ENCODE data around the gene NRK. TPM values are rescaled to one million over a fixed set of nuclear protein-coding genes. Genes with fewer than 3 reads are reported as not detected.

Gene NRK
- total and polyA plus RNA-seq, 9 of the 15 experiments (the other 6 are each of a cell fraction or from before 2014, with no cell fraction given) = 0.07 TPM; not detected in 8

DNA sequence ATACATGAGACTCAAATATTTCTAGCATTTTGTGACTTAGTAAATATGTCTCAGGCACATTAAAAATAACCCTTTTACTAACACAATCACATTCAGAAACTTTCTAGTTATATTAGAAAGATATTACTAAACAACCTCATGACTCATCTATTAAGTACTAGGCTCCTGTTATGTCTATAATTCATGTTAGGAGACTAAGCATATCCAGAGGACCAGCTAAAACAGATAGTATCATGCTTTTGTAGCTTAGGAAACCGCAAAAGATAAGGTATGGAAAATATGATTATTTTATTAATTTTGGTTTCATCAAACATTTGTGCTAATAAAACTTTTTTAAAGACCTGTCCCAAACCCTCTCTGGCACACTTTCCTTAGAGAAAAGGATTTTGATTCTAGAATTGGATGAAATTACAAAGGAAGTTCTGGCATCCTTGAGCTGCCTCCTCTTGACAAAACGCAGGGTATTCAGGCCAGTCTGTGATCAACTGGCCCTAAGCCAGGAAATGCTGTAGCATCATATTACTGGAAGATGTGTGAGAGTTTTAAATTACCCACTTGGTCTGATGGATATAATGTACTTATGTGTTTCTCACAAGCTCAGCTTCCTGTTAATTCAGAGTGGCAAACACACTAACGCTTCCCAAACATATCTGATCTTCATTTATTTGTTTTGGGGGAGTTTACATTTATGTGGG, 60.4 kb downstream of the NRK start:
- in situ Hi-C loops (cut with MboI) = no loop called here
- POLR2A ChIA-PET = no interaction called here
- no peaks in the 10 kb centered on the region for H3K79me2 ChIP-seq (ENCODE audit: control insufficient read depth, insufficient read depth, low read length)
- H3K4me2 ChIP-seq (ENCODE audit: insufficient read depth, low read length) = no peak overlapping the region
- H3K36me3 ChIP-seq (ENCODE audit: control insufficient read depth, insufficient read depth, low read length) = no peaks in the 10 kb centered on the region
- no peak overlapping the region for H2AFZ ChIP-seq (ENCODE audit: low read depth, low read length)
- intact Hi-C loops (cut with micrococcal nuclease) = no loop called here
- WGBS (ENCODE audit: insufficient coverage, low coverage, missing lambda C conversion rate) = 0% methylated on average over 3 of the region's 3 CpGs
- no peaks in the 10 kb centered on the region for H3K9me1 ChIP-seq (ENCODE audit: control insufficient read depth, insufficient read depth, low read length)
- no peak overlapping the region for H3K9ac ChIP-seq (ENCODE audit: insufficient read depth in 1 of 2, low read depth in 2 of 2, low read length in 2 of 2)
- FAIRE-seq (no peak), ATAC-seq (no peak), DNase-seq (ENCODE audit: extremely low read depth in 1 of 4, low spot score in 3 of 4) (no peak)
- H3K4me3 ChIP-seq = no peak overlapping the region
- no TSS peak for BruUV-seq (replicated peaks)
- H4K20me1 ChIP-seq (replicated peaks; ENCODE audit: control insufficient read depth, insufficient read depth, low read length) = no peaks in the 10 kb centered on the region
- no peaks in the 10 kb centered on the region for H3K27me3 ChIP-seq (ENCODE audit: control insufficient read depth in 2 of 2, insufficient read depth in 2 of 2, low read length in 2 of 2)
- H3K9me3 ChIP-seq (replicated peaks; ENCODE audit: control insufficient read depth, insufficient read depth, low read depth, low read length) = no peaks in the 10 kb centered on the region
- no peak overlapping the region for H3K27ac ChIP-seq (ENCODE audit: extremely low read depth, low read depth, low read length)
- no peaks in the 10 kb centered on the region for H3K4me1 ChIP-seq (replicated peaks in 1 of 2; ENCODE audit: control insufficient read depth in 2 of 2, insufficient read depth in 2 of 2, low read length in 2 of 2)
- CTCF ChIA-PET (ENCODE audit: low intra/inter-chr PET ratio) = no interaction called here
- TF ChIP-seq NR4A1 (CRISPR knock-in tag; IDR thresholded peaks at IDR 0.05) (no peak), NR4A1 (tag; IDR thresholded peaks at IDR 0.05) (no peak), GABPA (tag; conservative IDR thresholded peaks at IDR 0.05; ENCODE audit: low read depth) (no peak), ZNF174 (CRISPR knock-in tag; IDR thresholded peaks at IDR 0.05) (no peak), PRMT5 (CRISPR knock-in tag; IDR thresholded peaks at IDR 0.05) (no peak), ZNF445 (CRISPR knock-in tag; IDR thresholded peaks at IDR 0.05; ENCODE audit: low read depth) (no peak), ETV6 (IDR thresholded peaks at IDR 0.05; ENCODE audit: borderline replicate concordance in 1 of 2, low read depth in 2 of 2, low read length in 1 of 2) (no peak), ETV6 (CRISPR knock-in tag; IDR thresholded peaks at IDR 0.05; ENCODE audit: borderline replicate concordance) (no peak)
- TF ChIP-seq, protein P1, sequence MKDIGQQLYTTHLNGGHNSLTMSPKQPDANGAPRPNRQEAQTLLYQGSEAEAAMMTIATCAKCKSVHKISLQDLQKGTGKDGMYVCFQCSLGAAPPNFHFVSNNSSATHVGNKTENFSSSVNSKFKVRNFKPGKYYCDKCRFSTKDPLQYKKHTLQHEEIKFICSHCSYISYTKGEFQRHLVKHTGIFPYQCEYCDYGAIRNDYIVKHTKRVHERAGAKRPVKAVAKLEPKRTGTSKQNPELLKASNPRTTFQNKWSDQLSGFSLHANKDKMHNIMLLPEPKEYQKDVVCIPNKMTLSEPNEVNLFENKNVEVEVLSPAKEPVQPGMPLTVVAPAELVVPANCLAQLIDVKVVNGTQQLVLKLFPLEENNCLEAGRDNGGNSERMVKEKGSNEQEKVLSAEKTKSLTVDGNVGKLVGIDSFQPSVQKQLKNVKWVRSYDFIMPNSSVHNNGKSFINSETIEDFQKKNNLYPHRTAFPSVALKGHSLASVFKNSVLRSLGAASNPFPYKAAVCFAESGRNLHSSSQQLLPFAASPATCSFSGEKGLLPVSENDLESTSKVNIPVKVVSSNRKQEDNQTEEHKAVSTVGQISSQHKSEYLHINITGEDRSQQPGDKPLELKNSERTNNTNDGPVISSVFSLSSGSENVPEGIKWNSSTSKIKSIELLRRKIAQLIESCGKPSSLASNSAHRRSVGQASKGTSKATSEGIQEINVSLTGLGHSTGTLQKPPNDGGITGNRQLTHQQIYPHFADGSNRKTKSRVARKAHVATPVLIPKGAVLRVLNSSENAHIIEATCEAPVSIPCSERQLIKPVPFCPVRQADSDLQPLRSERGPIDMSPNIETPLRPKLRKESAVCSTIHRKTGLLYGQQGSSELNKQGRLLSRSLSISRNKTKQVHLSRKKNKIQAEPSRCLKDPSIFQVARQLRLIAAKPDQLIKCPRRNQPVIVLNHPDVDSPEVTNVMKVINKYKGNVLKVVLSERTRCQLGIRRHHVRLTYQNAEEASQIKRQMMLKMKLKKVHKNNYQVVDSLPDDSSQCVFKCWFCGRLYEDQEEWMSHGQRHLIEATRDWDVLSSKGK (CRISPR knock-in tag; IDR thresholded peaks at IDR 0.05) = no peak
- TF ChIP-seq, protein P2, sequence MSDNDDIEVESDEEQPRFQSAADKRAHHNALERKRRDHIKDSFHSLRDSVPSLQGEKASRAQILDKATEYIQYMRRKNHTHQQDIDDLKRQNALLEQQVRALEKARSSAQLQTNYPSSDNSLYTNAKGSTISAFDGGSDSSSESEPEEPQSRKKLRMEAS (CRISPR knock-in tag; IDR thresholded peaks at IDR 0.05) = no peak
- TF ChIP-seq, protein P3, sequence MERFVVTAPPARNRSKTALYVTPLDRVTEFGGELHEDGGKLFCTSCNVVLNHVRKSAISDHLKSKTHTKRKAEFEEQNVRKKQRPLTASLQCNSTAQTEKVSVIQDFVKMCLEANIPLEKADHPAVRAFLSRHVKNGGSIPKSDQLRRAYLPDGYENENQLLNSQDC (CRISPR knock-in tag; IDR thresholded peaks at IDR 0.05) = no peak
- TF ChIP-seq, protein P4, sequence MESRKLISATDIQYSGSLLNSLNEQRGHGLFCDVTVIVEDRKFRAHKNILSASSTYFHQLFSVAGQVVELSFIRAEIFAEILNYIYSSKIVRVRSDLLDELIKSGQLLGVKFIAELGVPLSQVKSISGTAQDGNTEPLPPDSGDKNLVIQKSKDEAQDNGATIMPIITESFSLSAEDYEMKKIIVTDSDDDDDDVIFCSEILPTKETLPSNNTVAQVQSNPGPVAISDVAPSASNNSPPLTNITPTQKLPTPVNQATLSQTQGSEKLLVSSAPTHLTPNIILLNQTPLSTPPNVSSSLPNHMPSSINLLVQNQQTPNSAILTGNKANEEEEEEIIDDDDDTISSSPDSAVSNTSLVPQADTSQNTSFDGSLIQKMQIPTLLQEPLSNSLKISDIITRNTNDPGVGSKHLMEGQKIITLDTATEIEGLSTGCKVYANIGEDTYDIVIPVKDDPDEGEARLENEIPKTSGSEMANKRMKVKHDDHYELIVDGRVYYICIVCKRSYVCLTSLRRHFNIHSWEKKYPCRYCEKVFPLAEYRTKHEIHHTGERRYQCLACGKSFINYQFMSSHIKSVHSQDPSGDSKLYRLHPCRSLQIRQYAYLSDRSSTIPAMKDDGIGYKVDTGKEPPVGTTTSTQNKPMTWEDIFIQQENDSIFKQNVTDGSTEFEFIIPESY (CRISPR knock-in tag; IDR thresholded peaks at IDR 0.05) = no peak
- TF ChIP-seq, protein P5, sequence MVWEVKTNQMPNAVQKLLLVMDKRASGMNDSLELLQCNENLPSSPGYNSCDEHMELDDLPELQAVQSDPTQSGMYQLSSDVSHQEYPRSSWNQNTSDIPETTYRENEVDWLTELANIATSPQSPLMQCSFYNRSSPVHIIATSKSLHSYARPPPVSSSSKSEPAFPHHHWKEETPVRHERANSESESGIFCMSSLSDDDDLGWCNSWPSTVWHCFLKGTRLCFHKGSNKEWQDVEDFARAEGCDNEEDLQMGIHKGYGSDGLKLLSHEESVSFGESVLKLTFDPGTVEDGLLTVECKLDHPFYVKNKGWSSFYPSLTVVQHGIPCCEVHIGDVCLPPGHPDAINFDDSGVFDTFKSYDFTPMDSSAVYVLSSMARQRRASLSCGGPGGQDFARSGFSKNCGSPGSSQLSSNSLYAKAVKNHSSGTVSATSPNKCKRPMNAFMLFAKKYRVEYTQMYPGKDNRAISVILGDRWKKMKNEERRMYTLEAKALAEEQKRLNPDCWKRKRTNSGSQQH (CRISPR knock-in tag; IDR thresholded peaks at IDR 0.05) = no peak
- TF ChIP-seq, protein P6, sequence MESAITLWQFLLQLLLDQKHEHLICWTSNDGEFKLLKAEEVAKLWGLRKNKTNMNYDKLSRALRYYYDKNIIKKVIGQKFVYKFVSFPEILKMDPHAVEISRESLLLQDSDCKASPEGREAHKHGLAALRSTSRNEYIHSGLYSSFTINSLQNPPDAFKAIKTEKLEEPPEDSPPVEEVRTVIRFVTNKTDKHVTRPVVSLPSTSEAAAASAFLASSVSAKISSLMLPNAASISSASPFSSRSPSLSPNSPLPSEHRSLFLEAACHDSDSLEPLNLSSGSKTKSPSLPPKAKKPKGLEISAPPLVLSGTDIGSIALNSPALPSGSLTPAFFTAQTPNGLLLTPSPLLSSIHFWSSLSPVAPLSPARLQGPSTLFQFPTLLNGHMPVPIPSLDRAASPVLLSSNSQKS (CRISPR knock-in tag; IDR thresholded peaks at IDR 0.05) = no peak

Measured in K562 (cell line).